H9 (cell line): ENCODE data around the gene EGR4. TPM values are rescaled to one million over a fixed set of nuclear protein-coding genes. Genes with fewer than 3 reads are reported as not detected.

Experiments
- DNase-seq: peaks from one replicate; pipeline ENCODE4 v3.0.0-alpha.2; 2017
- H2AFZ ChIP-seq: one replicate; pipeline ENCODE4 v1.6.1; 2013; ENCODE audit warnings: mild to moderate bottlenecking, low read length, control low read depth, moderate library complexity
- H2AK5ac ChIP-seq: 2 replicates; pipeline ENCODE4 v1.6.1; 2013; ENCODE audit warnings: low read length, control low read depth, mixed read lengths; ENCODE audit not compliant: insufficient read length
- H2BK120ac ChIP-seq: one replicate; pipeline ENCODE4 v1.6.1; 2013; ENCODE audit warnings: low read depth, mild to moderate bottlenecking, low read length, control low read depth, inconsistent platforms; ENCODE audit not compliant: poor library complexity, severe bottlenecking
- H2BK12ac ChIP-seq: 2 replicates; pipeline ENCODE4 v1.6.1; 2013; ENCODE audit warnings: low read length, control low read depth, mixed read lengths, low read depth; ENCODE audit not compliant: insufficient read length
- H2BK15ac ChIP-seq: 2 replicates; pipeline ENCODE4 v1.6.1; 2013; ENCODE audit warnings: low read depth, low read length, control low read depth
- H2BK20ac ChIP-seq: one replicate; pipeline ENCODE4 v1.6.1; 2013; ENCODE audit warnings: low read depth, mild to moderate bottlenecking, low read length, control low read depth, inconsistent platforms; ENCODE audit not compliant: poor library complexity, severe bottlenecking
- H2BK5ac ChIP-seq: 2 replicates; pipeline ENCODE4 v1.6.1; 2013; ENCODE audit warnings: low read length, control low read depth, mixed read lengths; ENCODE audit not compliant: insufficient read length
- H3K14ac ChIP-seq: 2 replicates; pipeline ENCODE4 v1.6.1; 2013; ENCODE audit warnings: low read length, control low read depth; ENCODE audit not compliant: insufficient read depth
- H3K18ac ChIP-seq: 2 replicates; pipeline ENCODE4 v1.6.1; 2013; ENCODE audit warnings: low read depth, mild to moderate bottlenecking, mixed read lengths, low read length, control low read depth; ENCODE audit not compliant: insufficient read length
- H3K23ac ChIP-seq: 2 replicates; pipeline ENCODE4 v1.6.1; 2013; ENCODE audit warnings: low read length, control low read depth, mixed read lengths, low read depth; ENCODE audit not compliant: insufficient read length
- H3K23me2 ChIP-seq: 2 replicates; pipeline ENCODE4 v1.6.1; 2013; ENCODE audit warnings: low read depth, mild to moderate bottlenecking, mixed read lengths, low read length, control low read depth; ENCODE audit not compliant: insufficient read length, poor library complexity, severe bottlenecking
- H3K27ac ChIP-seq: 2 replicates; pipeline ENCODE4 v1.5.1; 2013; ENCODE audit warnings: low read length, control low read depth, mixed read lengths, low read depth; ENCODE audit not compliant: insufficient read length
- H3K27me3 ChIP-seq: 2 replicates; pipeline ENCODE4 v1.6.1; 2013; ENCODE audit warnings: low read length, control low read depth, inconsistent platforms; ENCODE audit not compliant: insufficient read depth
- H3K4ac ChIP-seq: 2 replicates; pipeline ENCODE4 v1.6.1; 2013; ENCODE audit warnings: low read depth, mild to moderate bottlenecking, control low read depth, inconsistent platforms, low read length, moderate library complexity
- H3K4me1 ChIP-seq: 2 replicates; pipeline ENCODE4 v1.6.1; 2013; ENCODE audit warnings: low read length, control low read depth, inconsistent platforms; ENCODE audit not compliant: insufficient read depth
- H3K4me2 ChIP-seq: 2 replicates; pipeline ENCODE4 v1.6.1; 2013; ENCODE audit warnings: low read length, control low read depth, mixed read lengths; ENCODE audit not compliant: insufficient read length, insufficient read depth
- H3K56ac ChIP-seq: 2 replicates; pipeline ENCODE4 v1.6.1; 2013; ENCODE audit warnings: low read depth, mild to moderate bottlenecking, mixed read lengths, low read length, control low read depth; ENCODE audit not compliant: insufficient read length
- H3K79me1 ChIP-seq: 2 replicates; pipeline ENCODE4 v1.6.1; 2013; ENCODE audit warnings: low read depth, mild to moderate bottlenecking, moderate library complexity, low read length, control low read depth, inconsistent platforms; ENCODE audit not compliant: insufficient read depth, poor library complexity, severe bottlenecking
- H3K79me2 ChIP-seq: 2 replicates; pipeline ENCODE4 v1.6.1; 2013; ENCODE audit warnings: low read length, control low read depth, inconsistent platforms; ENCODE audit not compliant: insufficient read depth
- H3K9ac ChIP-seq: 2 replicates; pipeline ENCODE4 v1.6.1; 2013; ENCODE audit warnings: low read length, control low read depth, mixed read lengths; ENCODE audit not compliant: insufficient read length; ENCODE audit errors: extremely low read depth
- H3K9me3 ChIP-seq: one replicate; pipeline ENCODE4 v1.6.1; 2013; ENCODE audit warnings: low read depth, low read length, inconsistent platforms; ENCODE audit not compliant: control insufficient read depth
- H3T11ph ChIP-seq: one replicate; pipeline ENCODE4 v1.6.1; 2013; ENCODE audit warnings: mild to moderate bottlenecking, low read length, control low read depth, inconsistent platforms
- H4K20me1 ChIP-seq: one replicate; pipeline ENCODE4 v1.6.1; 2013; ENCODE audit not compliant: control insufficient read depth, insufficient read length, insufficient read depth
- H4K5ac ChIP-seq: 2 replicates; pipeline ENCODE4 v1.6.1; 2013; ENCODE audit warnings: low read depth, mild to moderate bottlenecking, mixed read lengths, low read length, control low read depth; ENCODE audit not compliant: insufficient read length
- H4K8ac ChIP-seq: replicated peaks from 2 replicates; pipeline ENCODE4 v1.6.1; 2013; ENCODE audit warnings: low read length, control low read depth, mixed read lengths, low read depth; ENCODE audit not compliant: insufficient read length
- H4K91ac ChIP-seq: 2 replicates; pipeline ENCODE4 v1.6.1; 2013; ENCODE audit warnings: low read depth, mild to moderate bottlenecking, moderate library complexity, mixed read lengths, low read length, control low read depth; ENCODE audit not compliant: insufficient read length
- H3K27ac Mint-ChIP-seq, 3 experiments: 2 replicates in 2 of 3; 3 replicates in 1 of 3; pipeline ENCODE4 v1.8.0; 2020 to 2021; ENCODE audit warnings: mixed read lengths in 3 of 3, mild to moderate bottlenecking in 1 of 3, moderate library complexity in 1 of 3
- H3K27me3 Mint-ChIP-seq: 2 replicates; pipeline ENCODE4 v1.8.0; 2021; ENCODE audit warnings: low read depth, mild to moderate bottlenecking, moderate library complexity, mixed read lengths
- H3K36me3 Mint-ChIP-seq, 3 experiments: 2 replicates in 2 of 3; 3 replicates in 1 of 3; pipeline ENCODE4 v1.8.0; 2020 to 2021; ENCODE audit warnings: low read depth in 3 of 3, mixed read lengths in 3 of 3; ENCODE audit not compliant: insufficient read depth in 1 of 3
- H3K4me1 Mint-ChIP-seq, 2 experiments: 2 replicates each; pipeline ENCODE4 v1.8.0; 2020; ENCODE audit warnings: mixed read lengths in 2 of 2
- H3K4me3 Mint-ChIP-seq, 2 experiments: 2 replicates in 1 of 2; 3 replicates in 1 of 2; pipeline ENCODE4 v1.8.0; 2020 to 2021; ENCODE audit warnings: mild to moderate bottlenecking in 2 of 2, mixed read lengths in 2 of 2, moderate library complexity in 1 of 2
- H3K9me3 Mint-ChIP-seq, 2 experiments: 2 replicates in 1 of 2; 3 replicates in 1 of 2; pipeline ENCODE4 v1.8.0; 2020; ENCODE audit warnings: mild to moderate bottlenecking in 2 of 2, mixed read lengths in 2 of 2, moderate library complexity in 1 of 2
- WGBS: extraction: QIAGEN DNeasy Blood & Tissue Kit; methylation state at CpG from one replicate; pipeline ENCODE4 v1.1.7; 2013; ENCODE audit warnings: missing lambda C conversion rate, low lambda C conversion rate, mixed read lengths; ENCODE audit not compliant: insufficient read length; ENCODE audit errors: extremely low coverage; 5-methylcytosine and 5-hydroxymethylcytosine counted together
- total RNA-seq: library from RNA; stranded (reverse); gene quantifications from 2 replicates; pipeline ENCODE4 v1.2.1, GENCODE V29; 2021
- TF ChIP-seq, protein P1 (sequence below): fragments of 200-600 bp; sonication (generic); conservative IDR thresholded peaks from 3 replicates; pipeline ENCODE4 v1.8.0; 2021; ENCODE audit warnings: antibody characterized with exemption, mild to moderate bottlenecking

The EGR4 gene
- total RNA-seq, 1 experiment from 2014 or later = 0.85 TPM

DNA sequence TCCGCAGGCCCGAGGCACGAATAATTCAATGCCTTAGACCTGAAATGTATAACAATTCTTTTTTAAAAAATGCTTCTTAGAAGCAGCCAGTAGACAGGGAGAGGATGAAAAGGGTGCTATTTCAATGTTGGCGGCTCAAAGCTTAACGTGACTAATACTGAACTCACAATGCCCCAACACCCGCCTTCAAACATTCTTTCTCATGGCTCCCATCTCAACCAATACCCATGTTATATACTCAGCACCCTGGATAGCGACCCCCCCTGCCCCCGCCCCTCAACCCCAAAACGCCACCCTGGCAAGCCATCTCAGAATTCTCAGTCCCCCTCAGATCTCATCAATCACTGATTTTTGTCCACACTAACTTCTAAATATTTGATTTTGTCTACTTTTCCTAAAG is 13.5 kb downstream of the EGR4 start:
- TF ChIP-seq, protein P1, sequence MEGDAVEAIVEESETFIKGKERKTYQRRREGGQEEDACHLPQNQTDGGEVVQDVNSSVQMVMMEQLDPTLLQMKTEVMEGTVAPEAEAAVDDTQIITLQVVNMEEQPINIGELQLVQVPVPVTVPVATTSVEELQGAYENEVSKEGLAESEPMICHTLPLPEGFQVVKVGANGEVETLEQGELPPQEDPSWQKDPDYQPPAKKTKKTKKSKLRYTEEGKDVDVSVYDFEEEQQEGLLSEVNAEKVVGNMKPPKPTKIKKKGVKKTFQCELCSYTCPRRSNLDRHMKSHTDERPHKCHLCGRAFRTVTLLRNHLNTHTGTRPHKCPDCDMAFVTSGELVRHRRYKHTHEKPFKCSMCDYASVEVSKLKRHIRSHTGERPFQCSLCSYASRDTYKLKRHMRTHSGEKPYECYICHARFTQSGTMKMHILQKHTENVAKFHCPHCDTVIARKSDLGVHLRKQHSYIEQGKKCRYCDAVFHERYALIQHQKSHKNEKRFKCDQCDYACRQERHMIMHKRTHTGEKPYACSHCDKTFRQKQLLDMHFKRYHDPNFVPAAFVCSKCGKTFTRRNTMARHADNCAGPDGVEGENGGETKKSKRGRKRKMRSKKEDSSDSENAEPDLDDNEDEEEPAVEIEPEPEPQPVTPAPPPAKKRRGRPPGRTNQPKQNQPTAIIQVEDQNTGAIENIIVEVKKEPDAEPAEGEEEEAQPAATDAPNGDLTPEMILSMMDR = no peak
- H4K20me1 ChIP-seq = peaks cover 2% of the 10 kb centered on the region

More for the DNA sequence above, 13.5 kb downstream of the EGR4 start:
- WGBS = no CpG with 5 or more reads among the region's 9 CpGs
- Mint-ChIP-seq H3K9me3 (no peaks in the 10 kb centered on the region), H3K27ac (no peak overlapping the region), H3K4me3 (no peak overlapping the region), H3K36me3 (peaks cover 0 to 7% (median 2%) of the 10 kb centered on the region in 3 experiments; a peak in 3 of 7 replicates), H3K4me1 (peaks cover 12 to 17% of the 10 kb centered on the region in 2 experiments), H3K27me3 (peaks cover under 1% of the 10 kb centered on the region)
- no peak for DNase-seq
- no peak overlapping the region for H4K8ac ChIP-seq
- H3K4ac ChIP-seq = no peak overlapping the region
- no peak overlapping the region for H3K23ac ChIP-seq
- no peak overlapping the region for H2BK20ac ChIP-seq
- H3K4me2 ChIP-seq = no peak overlapping the region
- no peak overlapping the region for H4K5ac ChIP-seq
- H2BK12ac ChIP-seq = no peak overlapping the region
- no peak overlapping the region for H4K91ac ChIP-seq
- H3K4me1 ChIP-seq = no peaks in the 10 kb centered on the region; the same call in 1 of the 2 replicates
- no peak overlapping the region for H3K18ac ChIP-seq
- no peak overlapping the region for H3K27ac ChIP-seq
- no peak overlapping the region for H2AFZ ChIP-seq
- no peak overlapping the region for H3T11ph ChIP-seq
- H3K56ac ChIP-seq = no peak overlapping the region
- H2BK5ac ChIP-seq = no peak overlapping the region
- H2AK5ac ChIP-seq = no peak overlapping the region
- H3K14ac ChIP-seq = no peak overlapping the region
- peaks cover 3% of the 10 kb centered on the region; the same call in 1 of the 2 replicates for H3K79me2 ChIP-seq
- H3K9me3 ChIP-seq = no peaks in the 10 kb centered on the region
- peaks cover 14% of the 10 kb centered on the region for H3K23me2 ChIP-seq
- H2BK120ac ChIP-seq = no peak overlapping the region
- H2BK15ac ChIP-seq = no peak overlapping the region
- no peak overlapping the region for H3K9ac ChIP-seq
- H3K27me3 ChIP-seq = no peaks in the 10 kb centered on the region
- H3K79me1 ChIP-seq = peaks cover 3% of the 10 kb centered on the region
